Measurements from ENCODE around the gene ELF4.

DNA sequence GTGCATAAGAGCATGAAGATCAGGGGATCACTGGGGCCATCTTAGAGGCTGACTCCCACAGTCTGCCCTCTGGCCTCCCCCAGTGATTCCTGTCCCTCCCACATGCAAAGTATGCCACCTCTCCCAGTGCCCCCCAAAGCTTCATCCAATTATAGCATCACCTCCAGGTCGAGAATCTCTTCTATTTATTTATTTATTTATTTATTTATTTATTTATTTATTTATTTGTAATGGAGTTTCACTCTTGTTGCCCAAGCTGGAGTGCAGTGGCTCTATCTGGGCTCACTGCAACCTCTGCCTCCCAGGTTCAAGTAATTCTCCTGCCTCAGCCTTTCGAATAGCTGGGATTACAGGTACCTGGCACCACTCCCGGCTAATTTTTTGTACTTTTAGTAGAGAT lies 77.7 kb downstream of the ELF4 start:
- TF ChIP-seq, protein P1, sequence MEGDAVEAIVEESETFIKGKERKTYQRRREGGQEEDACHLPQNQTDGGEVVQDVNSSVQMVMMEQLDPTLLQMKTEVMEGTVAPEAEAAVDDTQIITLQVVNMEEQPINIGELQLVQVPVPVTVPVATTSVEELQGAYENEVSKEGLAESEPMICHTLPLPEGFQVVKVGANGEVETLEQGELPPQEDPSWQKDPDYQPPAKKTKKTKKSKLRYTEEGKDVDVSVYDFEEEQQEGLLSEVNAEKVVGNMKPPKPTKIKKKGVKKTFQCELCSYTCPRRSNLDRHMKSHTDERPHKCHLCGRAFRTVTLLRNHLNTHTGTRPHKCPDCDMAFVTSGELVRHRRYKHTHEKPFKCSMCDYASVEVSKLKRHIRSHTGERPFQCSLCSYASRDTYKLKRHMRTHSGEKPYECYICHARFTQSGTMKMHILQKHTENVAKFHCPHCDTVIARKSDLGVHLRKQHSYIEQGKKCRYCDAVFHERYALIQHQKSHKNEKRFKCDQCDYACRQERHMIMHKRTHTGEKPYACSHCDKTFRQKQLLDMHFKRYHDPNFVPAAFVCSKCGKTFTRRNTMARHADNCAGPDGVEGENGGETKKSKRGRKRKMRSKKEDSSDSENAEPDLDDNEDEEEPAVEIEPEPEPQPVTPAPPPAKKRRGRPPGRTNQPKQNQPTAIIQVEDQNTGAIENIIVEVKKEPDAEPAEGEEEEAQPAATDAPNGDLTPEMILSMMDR (IDR thresholded peaks at IDR 0.05 in 2 of 3, conservative IDR thresholded peaks at IDR 0.05 in 1 of 3; ENCODE audit: borderline replicate concordance in 1 of 3, insufficient read depth in 1 of 3, low read depth in 2 of 3, low read length in 2 of 3): no peak
- TF ChIP-seq CEBPB (IDR thresholded peaks at IDR 0.05; ENCODE audit: low read depth): no peak
- TF ChIP-seq SIN3A (IDR thresholded peaks at IDR 0.05; ENCODE audit: low read depth): no peak
